HG02642 (cell line): Measurements from ENCODE around the gene GJA5.

ENCODE experiments used
- ATAC-seq: cut with Tn5 transposase; IDR thresholded peaks from one replicate; pipeline ENCODE4 v1.9.1; 2021; ENCODE audit warnings: mild to moderate bottlenecking; ENCODE audit not compliant: unreplicated experiment, poor library complexity

The GJA5 gene

DNA sequence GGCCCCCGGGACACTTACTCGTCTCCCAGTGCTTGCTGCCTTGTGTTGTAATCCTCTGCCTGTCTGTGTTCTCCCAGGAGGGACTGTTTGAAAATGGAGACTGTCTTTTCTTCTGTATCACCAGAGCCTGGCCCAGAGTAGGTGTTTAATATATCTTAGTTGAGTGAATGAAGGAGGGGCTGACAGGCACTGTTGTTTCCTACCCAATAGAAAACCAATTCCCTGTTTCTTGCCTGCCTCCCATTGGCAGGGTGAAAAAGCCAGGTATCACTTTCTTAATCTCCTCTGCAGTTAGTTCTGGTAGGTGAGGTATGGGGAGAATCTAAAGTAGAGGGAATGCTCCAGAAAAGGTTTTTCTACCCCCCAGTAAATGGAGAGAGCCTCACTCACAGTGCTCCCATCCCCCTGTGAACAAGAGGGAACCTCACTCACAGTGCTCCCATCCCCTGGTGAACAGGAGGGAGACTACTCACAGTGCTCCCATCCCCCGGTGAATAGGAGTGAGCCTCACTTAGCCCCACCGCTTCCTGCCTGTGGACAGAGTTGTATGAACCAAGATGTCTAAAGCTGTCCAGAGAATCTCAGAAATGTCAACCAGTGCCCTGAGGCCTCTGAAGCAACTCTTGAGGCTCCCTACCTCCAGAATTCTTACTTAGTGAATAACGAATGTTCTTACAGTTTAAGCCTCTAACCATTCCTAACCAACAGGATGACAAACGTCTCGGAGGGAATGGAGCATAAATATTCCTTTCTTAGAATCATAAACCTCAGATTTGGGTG is at the start of gene GJA5:
TSS of gene GJA5 (minus strand) at position 122 of the 780 bp plus-strand sequence. CDS start 1,364 bp downstream, outside the sequence.
- no peak for ATAC-seq

DNA sequence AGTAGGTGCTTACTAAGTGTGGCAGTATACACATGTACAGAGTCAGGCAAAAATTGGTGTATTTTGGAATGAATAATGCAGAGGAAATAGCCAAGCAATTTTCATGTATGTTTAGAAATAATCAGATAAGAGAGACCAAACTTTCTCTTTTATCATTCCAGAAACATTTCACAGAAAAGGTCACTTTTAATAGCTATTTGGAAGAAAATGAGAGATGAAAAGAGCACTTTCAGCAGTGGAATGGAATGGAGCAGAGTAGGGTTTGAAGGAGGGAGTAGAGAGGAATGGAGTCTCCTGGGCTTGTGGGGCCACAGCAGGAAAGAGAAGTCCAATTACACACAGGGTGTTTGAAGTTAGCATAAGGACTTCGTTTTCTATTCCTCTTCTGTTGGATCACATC is 48.8 kb upstream of the GJA5 start:
- ATAC-seq = no peak

DNA sequence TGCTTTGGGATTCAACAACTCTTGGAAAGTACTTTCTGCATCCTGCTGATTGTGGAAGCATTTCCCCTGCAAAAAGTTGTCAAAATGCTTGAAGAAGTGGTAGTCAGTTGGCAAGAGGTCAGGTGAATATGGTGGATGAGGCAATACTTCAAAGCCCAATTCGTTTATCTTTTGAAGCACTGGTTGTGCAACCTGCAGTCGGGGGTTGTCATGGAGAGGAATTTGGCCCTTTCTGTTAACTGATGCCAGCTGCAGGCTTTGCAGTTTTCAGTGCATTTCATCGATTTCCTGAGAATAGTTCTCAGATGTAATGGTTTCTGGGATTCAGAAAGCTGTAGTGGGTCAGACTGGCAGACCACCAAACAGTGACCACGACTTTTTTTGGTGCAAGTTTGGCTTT is 47.6 kb upstream of the GJA5 start:
- no peak for ATAC-seq

DNA sequence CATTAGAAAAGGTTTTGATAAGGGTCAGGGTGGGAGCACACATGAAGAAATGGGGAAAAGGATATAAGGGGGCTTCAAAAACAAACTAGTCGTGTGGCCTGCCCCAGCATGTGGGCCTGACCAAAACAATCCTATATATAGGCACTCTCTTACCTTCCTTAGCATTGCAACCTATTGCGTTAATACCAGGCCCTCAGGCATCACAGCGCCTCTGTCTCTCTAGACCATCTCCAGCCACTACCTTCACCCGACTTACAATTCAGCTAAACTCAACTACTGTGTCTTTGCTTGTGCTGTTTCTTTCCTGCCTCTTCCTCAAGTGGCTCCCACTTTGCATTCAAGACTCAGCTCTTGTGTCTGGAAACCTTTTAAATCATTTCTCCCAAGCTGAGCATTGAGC is 47.0 kb upstream of the GJA5 start:
- no peak for ATAC-seq

DNA sequence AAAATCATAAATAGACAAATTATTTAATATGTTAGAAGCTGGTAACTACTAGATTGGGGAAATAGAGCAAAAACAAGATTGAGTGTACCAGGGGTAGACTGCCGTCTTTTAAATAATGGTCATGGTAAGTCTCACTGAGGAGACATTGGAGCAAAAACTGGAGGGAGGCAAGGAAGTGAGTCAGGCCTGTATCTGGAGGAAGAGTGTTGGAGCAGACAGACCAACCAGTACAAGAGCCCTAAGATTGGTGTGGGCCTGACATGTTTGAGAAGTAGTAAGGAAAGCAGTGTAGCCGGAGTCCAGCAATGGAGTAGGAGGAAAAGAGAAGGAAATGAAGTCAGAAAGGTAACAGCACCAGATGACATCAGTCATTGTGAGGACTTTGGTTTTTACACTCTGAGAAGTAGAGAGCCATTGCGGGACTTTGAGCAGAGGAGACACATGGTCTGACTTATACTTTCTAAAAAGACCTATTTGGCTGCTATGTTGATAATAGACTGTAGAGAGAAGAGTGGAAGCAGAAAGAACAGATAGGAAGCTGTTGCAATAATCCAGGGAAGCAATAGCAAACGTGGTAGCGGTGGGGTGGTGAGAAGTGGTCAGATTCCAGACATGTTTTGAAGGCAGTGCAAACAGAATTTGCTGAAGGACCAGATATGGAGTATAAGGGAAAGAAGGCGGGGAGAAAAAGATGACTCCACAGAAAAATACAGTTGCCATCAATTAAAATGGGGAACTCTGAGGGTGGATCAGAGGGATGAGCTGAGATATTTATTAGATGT is 44.7 kb upstream of the GJA5 start:
- ATAC-seq = no peak

DNA sequence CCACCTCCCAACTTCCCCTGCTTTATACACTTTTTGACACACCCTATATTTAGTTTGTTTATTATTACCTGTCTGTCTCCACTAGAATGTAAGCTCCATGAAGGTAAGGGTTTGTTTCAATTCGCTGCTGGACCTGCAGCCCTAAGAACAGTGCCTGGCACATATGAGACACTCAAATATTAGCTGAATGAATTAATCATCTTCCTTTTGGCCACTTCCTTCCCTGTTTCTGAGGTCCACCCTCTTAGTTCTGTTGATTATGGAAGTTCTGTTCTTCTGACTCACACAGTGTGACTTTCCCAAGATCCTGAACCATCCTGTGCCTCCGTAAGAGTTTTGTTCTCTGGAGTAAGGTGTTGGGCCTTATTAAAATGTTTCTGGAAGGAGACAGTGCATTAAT is 40.4 kb upstream of the GJA5 start:
- no peak for ATAC-seq

DNA sequence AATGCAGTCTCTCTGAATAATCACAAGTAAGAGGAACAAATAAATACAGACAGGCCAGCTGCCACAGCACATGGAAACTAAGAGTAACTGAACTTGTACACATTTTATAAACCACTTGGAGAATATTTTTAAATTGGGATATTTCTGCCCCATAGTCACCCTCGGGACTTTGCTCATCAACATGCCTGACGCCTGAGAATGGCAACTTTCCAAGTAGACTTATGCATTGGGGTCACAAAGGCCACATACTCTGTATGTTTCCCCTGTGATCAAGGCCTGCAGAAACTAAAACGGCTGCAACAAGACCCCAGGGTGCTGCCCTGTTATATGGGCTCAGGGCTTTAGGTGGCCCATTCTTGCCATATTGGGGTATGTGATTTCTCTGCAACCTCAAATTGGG is 38.3 kb upstream of the GJA5 start:
- no peak for ATAC-seq

DNA sequence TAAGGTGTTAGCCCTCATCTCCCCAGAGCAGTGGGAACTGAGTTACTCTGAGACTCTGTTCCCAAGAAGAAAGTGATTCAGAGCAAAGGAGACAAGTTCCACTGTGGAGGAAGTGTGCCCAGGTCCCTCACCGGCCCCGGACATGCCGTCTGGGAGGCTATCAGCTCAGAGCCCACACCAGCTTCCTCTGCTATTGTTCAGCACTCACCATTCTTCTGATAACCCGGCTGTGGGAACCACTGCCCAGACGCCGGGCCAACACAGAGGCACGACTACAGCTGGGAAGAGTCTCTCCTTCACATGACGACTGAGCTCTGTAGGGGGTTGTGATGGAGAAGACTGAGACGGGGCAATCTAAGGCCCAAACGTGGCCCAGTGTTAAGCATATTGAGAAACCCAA is 34.2 kb upstream of the GJA5 start:
- ATAC-seq = no peak

DNA sequence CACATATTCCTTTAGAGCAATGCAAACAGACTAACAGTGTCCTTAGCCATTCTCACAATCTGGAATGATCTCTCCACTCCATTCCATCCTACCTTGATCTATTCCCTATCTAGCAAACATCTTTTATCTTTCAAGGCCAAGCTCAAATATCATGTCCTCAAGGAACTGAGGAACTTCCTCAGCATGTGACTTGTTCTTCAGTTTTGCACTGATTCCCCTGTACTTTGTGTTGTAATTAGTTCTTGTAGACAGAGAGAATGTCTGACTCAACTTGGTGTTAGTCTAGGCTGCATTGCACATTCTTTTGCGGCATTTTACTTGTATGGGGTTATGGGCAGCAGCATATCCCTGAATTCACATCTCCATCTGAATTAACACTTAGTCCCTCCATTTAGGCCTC is 31.5 kb upstream of the GJA5 start:
- no peak for ATAC-seq

DNA sequence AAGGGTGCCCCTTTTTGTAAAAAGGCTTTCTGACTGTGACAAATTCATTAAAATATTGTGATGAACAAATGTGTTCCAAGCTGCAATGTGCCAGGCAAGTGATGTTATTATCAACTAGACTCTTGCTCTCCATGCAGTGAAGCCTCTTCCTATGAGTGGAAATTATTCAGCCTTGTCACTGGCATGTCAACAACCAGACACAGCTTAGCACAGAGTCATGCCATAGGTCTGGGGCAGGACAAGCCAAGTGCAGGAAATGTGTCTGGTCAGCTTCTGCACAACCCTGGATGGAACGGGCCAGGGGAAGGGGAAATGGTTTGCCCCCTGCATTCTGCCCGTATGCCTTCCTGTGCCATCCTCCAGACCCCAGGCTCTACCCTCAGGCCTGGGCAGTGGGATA is 27.4 kb upstream of the GJA5 start:
- ATAC-seq = no peak

DNA sequence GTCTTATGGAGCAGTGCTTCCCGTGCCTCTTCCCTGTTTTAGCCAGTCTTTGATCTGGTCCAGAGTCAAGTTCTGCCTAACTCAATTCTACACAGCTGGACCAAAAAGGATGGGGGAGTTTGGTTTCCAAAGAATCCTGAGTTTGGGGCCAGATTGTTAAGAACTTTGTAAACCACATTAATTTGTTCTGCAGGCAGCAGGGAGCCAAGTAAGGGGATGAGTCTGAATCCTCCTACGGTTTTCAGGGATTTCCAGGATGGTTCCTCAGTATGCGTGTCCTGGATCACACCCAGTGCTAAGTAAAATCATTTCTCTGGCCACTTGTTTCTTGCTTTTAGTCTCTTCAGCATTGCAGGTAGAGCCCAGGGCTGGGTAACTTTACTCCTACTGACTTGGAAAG is 26.1 kb upstream of the GJA5 start:
- ATAC-seq = no peak

DNA sequence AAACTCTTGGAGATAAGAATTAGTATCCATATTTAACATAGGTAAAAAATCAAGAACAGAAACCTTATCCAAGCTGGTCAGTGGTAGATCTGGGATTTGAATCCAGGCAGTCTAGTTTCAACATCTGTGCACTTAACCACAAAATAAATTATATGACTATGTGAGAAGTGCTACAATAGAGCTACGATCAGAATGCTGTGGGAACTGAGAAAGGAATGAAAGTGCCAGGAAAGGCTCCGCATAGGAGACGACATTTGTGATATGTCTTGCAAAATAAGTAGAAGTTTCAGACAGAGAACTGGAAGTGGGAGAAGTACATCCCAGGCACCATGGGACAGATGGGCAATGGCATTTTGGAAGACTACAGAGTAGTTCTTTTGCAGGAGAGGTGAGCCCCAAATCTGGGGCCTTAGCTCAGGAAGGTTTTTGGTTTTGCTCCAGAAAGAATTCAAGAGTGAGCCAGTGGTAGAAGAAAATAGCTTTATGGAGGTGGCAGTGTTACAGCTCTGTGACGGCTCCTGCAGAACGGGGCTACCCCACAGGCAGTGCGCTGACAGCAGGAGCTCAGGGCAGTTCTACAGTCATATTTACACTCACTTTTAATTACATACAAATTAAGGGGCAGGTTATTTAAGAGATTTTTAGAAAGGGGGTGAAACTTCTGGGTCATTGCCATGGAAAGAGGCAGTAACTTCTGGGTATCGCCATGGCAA is 25.5 kb upstream of the GJA5 start:
- no peak for ATAC-seq

DNA sequence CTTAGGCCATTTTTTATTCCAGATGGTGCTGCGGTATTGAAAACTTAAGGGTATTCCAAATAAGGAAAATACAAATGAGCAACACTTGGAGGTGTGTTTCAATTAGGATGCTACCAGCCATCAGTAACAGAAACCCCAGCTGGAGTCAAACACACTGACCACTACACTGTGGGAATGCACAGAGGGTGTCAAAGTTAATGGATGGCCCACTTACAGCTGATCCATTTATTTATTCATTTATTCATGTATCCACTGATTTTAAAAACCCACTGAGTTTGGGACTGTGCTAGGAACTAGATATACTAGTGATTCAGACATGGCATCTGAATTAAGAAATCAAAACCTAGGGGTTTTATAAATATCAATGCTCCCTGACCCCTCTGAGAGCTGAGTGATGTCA is 24.5 kb upstream of the GJA5 start:
- no peak for ATAC-seq

DNA sequence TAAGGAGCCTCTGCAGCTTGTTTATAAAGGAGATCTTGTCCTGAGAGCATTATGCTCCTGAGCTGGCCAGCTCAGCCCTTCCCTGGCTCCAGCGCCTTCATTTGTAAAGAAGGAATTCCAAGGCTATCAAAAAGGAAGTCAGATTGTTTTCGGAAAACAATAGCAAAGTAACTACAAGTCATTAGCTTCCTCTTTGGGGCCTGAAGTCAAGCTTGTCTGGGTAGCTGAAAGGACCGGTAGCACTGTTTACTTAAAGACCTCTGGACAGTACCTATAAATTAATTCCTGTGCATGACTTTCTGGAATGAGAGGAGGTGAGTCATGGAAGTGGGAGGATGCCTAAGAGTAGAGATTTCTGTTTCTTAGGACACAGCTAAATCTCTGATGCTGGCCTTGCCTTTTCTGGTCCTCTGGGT is 20.7 kb upstream of the GJA5 start:
- ATAC-seq = no peak

DNA sequence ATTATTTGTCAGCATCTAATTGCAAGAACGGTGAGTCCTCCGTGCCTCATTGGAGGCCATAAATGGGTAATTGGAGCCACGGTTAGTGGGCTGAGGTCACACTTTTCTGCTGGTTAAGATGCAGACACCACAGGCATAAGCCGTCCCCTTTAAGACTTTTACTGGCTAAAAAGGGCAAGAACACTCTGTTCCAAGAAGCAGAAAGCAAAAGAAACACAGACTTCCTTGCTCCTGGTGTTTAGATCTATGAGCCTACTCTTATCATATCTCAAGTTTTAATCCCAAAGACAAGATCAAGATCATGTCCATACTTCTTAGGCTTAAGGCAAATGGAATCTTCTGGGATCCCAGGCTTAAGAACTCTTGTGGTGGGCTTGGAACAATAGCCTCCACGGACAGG is 17.3 kb upstream of the GJA5 start:
- no peak for ATAC-seq

DNA sequence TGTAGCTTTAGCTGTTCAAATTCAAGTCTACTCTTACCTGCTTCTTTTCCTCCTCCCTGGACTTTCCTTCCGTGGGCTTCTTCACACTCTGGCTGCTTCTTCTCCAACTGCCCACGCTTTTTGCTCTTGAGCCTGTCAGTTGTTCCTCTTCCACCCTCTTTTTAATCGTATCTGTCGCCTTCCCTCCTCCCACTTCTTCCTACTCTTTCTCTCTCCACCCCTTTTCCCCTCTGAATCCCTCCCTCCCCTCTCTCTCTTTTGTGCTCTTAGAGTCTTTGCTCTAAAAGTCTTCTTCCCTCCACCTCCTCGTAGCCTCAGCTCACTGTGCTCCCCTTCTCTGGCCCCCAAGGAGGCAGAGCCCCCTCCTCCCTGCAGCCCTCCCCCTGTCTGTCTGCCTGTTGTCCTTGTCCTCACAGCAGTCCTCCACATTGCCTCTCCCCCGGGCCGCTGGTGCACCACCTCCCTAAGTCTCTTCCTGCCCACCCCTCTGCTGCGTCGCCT is 12.9 kb upstream of the GJA5 start:
- no peak for ATAC-seq

DNA sequence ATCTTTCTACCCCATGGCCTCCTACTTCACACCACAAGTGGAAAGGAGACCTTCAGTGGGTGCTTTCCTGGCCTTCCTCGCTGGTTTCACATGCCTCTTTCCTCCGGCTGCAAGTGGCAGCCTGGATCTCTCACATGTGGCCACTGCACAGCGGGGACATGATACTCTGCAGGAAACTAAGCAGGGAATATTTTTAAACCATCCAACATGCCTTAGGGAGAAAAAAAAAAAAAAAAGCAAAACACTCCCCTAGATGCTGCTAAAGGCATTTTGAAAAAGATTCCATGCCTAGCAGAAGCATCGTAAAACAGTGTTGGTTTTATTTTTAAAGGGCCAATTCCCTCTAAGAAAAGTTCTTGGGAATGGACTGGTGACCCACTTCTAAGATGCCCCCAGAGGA is 12.2 kb upstream of the GJA5 start:
- no peak for ATAC-seq

DNA sequence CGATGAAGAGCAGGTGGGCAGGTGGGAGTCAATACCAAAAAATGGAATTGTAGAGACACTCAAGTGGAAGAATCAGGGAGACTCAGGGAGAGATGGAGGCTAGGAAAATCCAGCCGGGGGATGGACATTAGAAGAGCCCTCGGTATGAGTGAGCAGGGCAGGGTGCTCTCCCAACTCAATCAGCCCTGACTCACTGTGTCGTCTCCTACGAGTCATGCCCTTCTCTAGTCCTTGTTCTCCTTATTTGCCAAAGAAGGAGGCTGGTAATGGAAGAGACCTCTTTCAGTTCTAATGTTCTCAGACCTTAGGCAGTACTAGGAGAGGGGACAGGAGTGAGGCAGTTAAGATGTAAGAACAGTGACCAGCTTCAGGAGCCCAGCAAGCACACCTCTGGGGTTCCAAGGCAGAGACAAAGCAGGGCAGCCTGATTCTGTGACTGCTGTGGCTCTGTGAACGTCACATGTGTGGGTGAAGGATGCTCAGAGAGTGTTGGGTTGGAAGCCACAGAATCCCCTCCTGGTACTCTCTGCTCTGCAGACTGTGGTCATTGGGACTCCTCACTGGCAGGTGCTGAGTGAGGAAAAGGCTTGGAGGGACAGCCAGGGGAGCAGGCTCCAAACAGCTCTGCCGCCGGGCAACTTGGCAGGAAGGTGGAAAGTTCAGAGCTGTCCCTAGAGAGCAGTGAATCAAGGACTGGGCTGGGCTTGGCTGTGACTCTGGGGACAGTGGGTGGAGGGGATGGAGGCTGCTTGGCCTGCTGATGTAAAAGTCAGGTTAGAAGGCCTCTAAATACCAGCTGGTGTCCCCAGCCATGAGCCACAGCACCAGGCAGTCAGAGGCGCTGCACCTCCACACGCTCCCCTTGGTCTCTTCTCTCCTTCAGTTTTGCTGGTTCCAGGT is 11.1 kb upstream of the GJA5 start:
- no peak for ATAC-seq

DNA sequence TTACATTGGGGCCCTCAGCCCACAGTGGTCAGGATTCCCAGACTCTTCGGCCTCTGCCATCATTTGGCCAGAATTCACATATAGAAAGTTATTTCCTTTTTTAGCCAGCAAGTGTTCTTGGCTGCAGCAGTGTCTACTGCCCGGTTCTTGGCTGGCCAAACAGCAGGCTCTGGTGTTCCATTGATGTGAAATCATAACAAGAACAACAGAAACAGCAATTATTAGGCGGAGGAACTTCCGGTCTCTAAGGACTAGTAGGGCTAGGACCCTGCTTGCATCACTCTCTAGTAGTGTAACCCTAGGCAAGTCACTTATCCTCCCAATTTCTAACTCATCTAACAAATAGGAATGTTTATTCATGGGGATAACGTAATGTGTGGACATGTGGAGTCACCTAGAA is 8.7 kb upstream of the GJA5 start:
- no peak for ATAC-seq

DNA sequence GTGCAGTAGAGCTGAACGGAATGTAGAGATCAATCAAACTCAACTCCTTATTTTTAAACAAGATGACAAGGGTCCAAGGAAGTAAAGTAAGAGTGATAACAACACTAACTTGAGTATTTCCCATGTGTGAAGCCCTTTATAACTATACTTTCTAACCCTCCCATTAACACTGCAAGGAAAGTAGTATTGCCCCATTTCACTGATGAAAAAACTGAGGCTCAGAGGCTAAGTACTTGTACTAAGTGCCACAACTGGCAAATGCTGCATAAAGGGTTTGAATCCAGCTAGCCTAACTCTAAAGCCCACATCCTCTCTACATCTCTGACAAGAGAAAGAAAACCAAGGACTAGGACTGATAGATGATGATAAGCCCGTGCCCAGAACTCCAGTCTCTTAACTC is 8.2 kb upstream of the GJA5 start:
- ATAC-seq = no peak
